GM18868 (cell line): ENCODE data around the gene SLC13A3.

Experiments
- ATAC-seq: cut with Tn5 transposase; IDR thresholded peaks from one replicate; pipeline ENCODE4 v1.9.1; 2021; ENCODE audit warnings: mild to moderate bottlenecking, moderate library complexity; ENCODE audit not compliant: unreplicated experiment

SLC13A3 gene

DNA sequence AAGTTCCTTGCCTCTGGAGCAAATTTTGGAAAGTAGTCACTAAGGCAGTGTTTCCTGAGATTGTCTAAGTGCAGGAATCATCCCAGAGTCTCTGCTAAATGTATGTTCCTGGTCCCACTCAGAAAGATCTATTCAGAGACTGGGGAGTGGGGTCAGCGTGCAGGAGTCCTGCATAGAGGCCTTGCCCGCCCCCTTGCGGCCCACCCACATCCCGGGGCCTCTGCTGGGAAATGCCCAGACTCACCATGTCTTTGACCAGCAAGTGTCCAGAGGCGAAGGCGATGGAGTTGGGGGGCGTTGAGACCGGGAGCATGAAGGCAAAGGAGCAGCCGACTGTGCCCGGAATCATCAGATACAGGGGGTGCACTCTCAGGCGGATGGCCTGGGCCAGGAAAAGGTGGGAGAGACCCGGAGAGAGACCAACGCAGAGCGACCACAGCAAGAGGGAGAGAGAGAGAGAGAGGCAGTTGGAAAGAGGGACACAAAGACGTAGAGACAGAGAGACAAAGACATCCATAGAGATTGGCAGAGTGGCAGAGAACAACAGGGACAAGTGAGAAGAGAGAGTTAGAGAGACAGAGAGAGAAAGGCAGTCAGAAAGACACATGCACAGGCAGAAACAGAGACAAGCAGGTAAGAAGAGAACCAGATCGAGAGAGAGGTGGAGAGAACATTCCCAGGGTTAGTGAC lies 87.9 kb downstream of the SLC13A3 start:
- ATAC-seq: no peak

GRCh38 chr20:46562373-46563169 lies 88.7 kb downstream of the SLC13A3 start:
- no peak for ATAC-seq

- ATAC-seq: no peak
These were observed 89.3 kb downstream of the SLC13A3 start for GRCh38 chr20:46562009-46562372.

GRCh38 chr20:46559685-46560440 lies 91.4 kb downstream of the SLC13A3 start:
- no peak for ATAC-seq

- ATAC-seq: no peak
These were observed 92.3 kb downstream of the SLC13A3 start for GRCh38 chr20:46559001-46559400.

DNA sequence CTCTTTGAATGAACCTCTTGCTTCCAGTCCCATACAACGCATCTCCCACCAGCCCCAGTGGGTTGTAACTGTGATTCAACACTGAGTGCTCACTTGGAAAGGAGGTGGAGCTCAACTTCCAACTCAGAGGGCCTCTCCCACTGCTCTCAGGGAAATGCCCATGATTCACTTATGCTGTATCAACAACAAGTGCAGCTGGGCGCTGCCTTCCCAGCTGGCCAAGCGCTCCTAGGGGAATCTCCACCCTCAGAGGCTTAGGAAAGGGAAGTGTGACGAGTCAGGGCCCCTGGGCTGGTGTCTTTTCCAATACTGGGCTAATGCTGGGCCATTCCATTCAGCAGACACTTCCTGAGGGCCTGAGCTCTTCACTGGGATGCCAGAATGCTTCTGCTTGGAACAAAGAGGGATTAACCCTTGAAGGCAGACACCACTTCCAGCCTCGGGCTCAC lies 92.7 kb downstream of the SLC13A3 start:
- ATAC-seq: no peak

GRCh38 chr20:46557231-46557956 lies 93.9 kb downstream of the SLC13A3 start:
- no peak for ATAC-seq

- no peak for ATAC-seq
These were observed 95.8 kb downstream of the SLC13A3 start for GRCh38 chr20:46555370-46555956.

GRCh38 chr20:46554828-46555227 lies 96.4 kb downstream of the SLC13A3 start:
- ATAC-seq: no peak

DNA sequence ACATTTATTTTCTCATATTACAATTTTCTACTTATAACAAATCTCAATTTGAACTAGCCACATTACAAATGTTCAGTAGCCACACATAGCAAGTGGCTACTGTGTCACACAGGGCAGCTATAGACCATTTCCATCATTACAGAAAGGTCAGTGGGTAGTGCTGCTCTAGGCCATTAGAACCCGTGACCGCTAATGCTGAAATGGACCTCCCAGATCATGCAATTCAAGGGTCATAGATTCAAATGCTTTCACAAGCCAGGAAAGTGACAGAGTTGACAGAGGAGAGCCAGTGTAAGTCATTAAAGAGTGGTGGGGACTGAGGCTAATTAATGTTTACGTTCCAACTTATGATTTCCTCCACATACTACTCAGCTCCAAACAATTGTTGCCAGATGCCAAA lies 97.3 kb downstream of the SLC13A3 start:
- ATAC-seq: no peak

GRCh38 chr20:46552460-46553420 lies 98.5 kb downstream of the SLC13A3 start:
- peak; percentile 77 for ATAC-seq

DNA sequence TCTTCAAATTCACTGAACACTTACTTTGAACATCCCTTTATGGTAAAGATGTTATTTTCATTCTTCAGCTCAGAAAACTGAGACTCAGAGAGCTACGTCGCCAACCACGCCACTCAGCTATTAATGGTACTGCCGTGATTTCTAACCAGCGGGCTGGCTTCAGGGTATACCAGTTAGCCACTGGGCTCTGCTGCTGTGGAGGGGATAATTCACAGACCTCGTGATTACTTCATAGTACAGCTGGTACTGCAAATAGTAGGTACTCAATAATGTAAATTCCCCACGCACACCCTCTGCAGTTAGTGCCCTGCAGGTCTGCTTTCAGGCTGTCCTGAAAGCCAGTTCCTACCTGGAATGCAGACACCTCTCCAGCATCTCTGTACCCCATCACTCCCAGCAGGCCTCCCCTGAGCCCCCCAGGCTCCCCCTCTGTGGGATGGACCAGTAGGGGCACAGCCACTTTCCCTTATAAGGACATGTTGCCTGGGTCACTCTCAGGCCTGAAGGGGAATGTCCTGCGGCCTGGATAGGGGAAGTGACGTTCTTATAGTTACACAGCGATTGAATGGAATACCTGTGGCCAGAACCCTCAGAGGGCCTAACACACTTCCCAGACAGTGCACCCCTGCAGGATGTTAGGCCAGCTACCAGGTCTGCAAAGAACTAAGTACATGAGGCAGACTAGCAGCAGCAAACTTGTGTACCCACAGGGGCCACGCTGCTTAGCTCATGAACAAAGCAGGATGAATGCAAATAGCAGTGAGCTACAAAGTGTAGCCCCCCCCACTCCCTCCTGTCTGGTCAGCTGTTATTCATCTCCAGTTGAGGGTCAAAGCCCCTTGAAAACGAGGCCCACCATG lies 99.5 kb downstream of the SLC13A3 start:
- ATAC-seq: no peak

GRCh38 chr20:46550461-46550860 lies 100.8 kb downstream of the SLC13A3 start, which contains the start of gene OCSTAMP:
Gene OCSTAMP, minus strand, starts transcription at chr20:46550654. Its CDS starts 94 bp downstream, at chr20:46550560.
- no peak for ATAC-seq

GRCh38 chr20:46549188-46549972 lies 101.9 kb downstream of the SLC13A3 start:
- ATAC-seq: no peak

DNA sequence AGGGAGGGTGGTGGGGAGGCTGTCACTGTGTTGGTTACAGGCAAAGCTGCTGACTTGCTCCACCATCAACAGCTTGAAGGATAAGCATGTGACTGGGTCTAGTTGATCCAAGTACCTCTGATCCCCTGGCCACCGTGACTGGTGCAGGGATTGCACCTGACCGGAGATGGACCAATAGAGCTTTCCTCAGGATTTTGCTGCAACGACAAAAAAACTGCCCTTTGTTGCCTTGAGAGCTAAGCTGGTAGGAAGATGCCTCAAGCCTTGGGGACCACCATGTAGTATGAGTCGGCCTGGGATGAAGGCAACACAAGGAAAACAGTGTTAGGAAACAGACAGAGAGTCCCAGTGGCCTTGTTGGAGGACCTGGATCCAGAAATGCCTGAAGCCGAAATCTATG lies 102.6 kb downstream of the SLC13A3 start:
- no peak for ATAC-seq

DNA sequence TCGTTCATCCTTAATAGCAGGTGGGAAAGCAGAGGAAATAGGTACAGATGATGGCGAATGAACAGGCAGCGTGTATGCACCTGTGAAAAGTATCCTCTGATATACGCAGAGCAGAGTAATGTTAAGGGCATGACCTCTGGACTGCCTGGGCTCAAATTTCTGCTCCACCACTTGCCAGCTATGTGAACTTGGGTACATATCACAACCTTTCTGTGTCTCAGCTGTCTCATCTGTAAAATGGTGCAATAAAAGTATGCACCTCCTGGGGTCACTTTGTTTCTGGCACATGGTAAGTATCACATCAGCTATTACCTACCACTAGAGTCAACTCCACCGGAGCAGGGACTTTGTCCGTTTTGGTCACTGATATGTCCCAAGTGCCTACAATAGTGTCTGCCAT lies 103.3 kb downstream of the SLC13A3 start:
- ATAC-seq: no peak

DNA sequence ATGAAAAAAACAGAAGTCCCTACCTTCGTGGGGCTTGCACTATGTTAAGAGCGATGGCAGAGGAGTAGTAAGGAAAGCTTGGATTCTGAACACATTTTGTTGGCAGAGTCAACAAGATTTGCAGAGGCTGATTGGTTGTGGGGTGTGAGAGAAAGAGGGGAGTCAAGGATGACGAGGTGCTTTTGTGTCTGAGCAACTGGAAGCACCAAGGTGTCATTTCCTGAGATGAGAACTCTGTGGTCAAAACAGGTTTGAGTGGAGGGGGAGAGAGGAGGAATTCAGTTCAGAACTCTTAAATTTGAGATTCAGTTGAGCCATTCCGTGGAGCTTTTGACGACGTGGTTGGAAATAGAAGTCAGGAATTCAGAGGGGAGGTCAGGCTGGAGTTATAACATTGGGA lies 104.3 kb downstream of the SLC13A3 start:
- ATAC-seq: no peak

DNA sequence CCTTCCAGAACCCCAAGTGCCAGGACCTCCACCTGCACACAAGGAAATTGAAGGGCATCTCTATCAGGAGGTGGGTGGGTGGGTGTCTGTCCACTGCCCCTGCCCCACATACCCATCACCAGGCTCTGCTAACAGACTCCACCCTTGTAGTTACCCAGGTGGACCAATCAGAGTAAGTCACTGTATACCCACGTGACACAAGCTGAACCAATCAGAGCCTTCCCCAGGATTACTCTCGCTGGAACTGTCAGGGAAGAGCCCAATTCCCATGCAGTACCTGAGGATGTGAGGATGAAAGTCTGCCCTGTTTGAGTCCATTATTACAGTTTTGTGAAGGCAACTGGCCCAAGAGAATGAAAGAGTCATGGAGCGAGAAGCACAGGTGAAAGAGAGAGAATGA lies 105.0 kb downstream of the SLC13A3 start:
- ATAC-seq: no peak
